Uterus (tissue), 4 donors: ENCODE data around the gene TTLL1. TPM values are rescaled to one million over a fixed set of nuclear protein-coding genes. Genes with fewer than 3 reads are reported as not detected.

Experiments
- DNase-seq, 2 donors: peaks; one replicate each; pipeline ENCODE4 v3.0.0-alpha.2; 2019 to 2020
- H3K27ac ChIP-seq, 2 donors: fragments of 200-600 bp; sonication (generic); 1 replicate in 1 of 2; 2 replicates in 1 of 2; pipeline ENCODE4 v1.5.1; 2016 to 2018
- H3K27me3 ChIP-seq, 2 donors: fragments of 200-600 bp; sonication (generic); one replicate each; pipeline ENCODE4 v1.5.1; 2018 to 2019; ENCODE audit warnings: control low read depth in 1 of 2
- H3K36me3 ChIP-seq, 2 donors: fragments of 200-600 bp; sonication (generic); one replicate each; pipeline ENCODE4 v1.5.1; 2019; ENCODE audit warnings: control low read depth in 1 of 2
- H3K4me1 ChIP-seq, 2 donors: fragments of 200-600 bp; sonication (generic); one replicate each; pipeline ENCODE4 v1.5.1; 2018 to 2019; ENCODE audit warnings: control low read depth in 1 of 2
- H3K4me3 ChIP-seq, 2 donors: fragments of 200-600 bp; sonication (generic); 1 replicate in 1 of 2; 2 replicates in 1 of 2; pipeline ENCODE4 v1.5.1; 2018 to 2019; ENCODE audit warnings: mild to moderate bottlenecking in 1 of 2
- H3K9me3 ChIP-seq, 2 donors: fragments of 200-600 bp; sonication (generic); one replicate each; pipeline ENCODE4 v1.5.1; 2019; ENCODE audit warnings: control low read depth in 1 of 2
- CTCF ChIP-seq, 4 experiments: fragments of 200-600 bp in 2 of 4; fragments of 450-650 bp in 2 of 4; sonication (generic) in 2 of 4; IDR thresholded peaks; one replicate each; pipeline ENCODE4 v1.5.1; 2016 to 2019; ENCODE audit warnings: antibody characterized with exemption in 4 of 4, mild to moderate bottlenecking in 2 of 4, moderate library complexity in 1 of 4
- POLR2A ChIP-seq, 2 donors: fragments of 450-650 bp; IDR thresholded peaks; one replicate each; pipeline ENCODE4 v1.6.1; 2016; ENCODE audit warnings: antibody characterized with exemption in 2 of 2, mild to moderate bottlenecking in 1 of 2, moderate library complexity in 1 of 2
- intact Hi-C: fragments of 100-400 bp; cut with DNase I; formaldehyde crosslinking; loops from one replicate; pipeline ENCODE4 v1.15.1; 2023; ENCODE audit warnings: low total_unique reads
- total RNA-seq, 4 donors: library from RNA; depleted of rRNA in 3 of 4; stranded (reverse); fragments of >200 nt in 3 of 4; gene quantifications; one replicate each; pipeline versions ENCODE4 v1.1.0 to v1.2.4, GENCODE V29; 2014 to 2023
- donor health status: DM: yes; HTN: yes; CAD: no.

Gene TTLL1
- total RNA-seq, 4 donors from 2014 or later: 3.6 to 12.5 (median 5.3) TPM

- TF ChIP-seq POLR2A (IDR thresholded peaks at IDR 0.05): no peak
- TF ChIP-seq CTCF (IDR thresholded peaks at IDR 0.05): no peak
- H3K4me1 ChIP-seq: peaks cover 0 to 20% of the 10 kb centered on the region in 2 donors
These were observed 94.8 kb downstream of the TTLL1 start for GRCh38 chr22:42994276-42994916.

GRCh38 chr22:42993651-42994275 is 95.4 kb downstream of the TTLL1 start:
- H3K4me3 ChIP-seq: no peak overlapping the region
- H3K27ac ChIP-seq: peak overlapping the region; percentile 69 to 70
- TF ChIP-seq POLR2A (IDR thresholded peaks at IDR 0.05) (no peak), CTCF (IDR thresholded peaks at IDR 0.05) (no peak)

More at GRCh38 chr22:42994276-42994916, 94.8 kb downstream of the TTLL1 start:
- no peak overlapping the region for H3K4me3 ChIP-seq
- H3K36me3 ChIP-seq: no peaks in the 10 kb centered on the region
- DNase-seq: no peak
- H3K27me3 ChIP-seq: no peaks in the 10 kb centered on the region
- intact Hi-C loops: no loop called here
- H3K9me3 ChIP-seq: no peaks in the 10 kb centered on the region
- peak overlapping the region; percentile 69 to 70 for H3K27ac ChIP-seq

GRCh38 chr22:42992886-42993479 is 96.2 kb downstream of the TTLL1 start:
- no peak for TF ChIP-seq CTCF (IDR thresholded peaks at IDR 0.05)
- TF ChIP-seq POLR2A (IDR thresholded peaks at IDR 0.05): no peak
- no peak for DNase-seq
- Histone ChIP-seq H3K27ac (peak overlapping the region in 1 of 2 donors; percentile 0), H3K36me3 (no peaks in the 10 kb centered on the region), H3K4me1 (peaks cover 0 to 20% of the 10 kb centered on the region in 2 donors), H3K4me3 (no peak overlapping the region), H3K27me3 (no peaks in the 10 kb centered on the region), H3K9me3 (no peaks in the 10 kb centered on the region)
- intact Hi-C loops: no loop called here

More at GRCh38 chr22:42993651-42994275, 95.4 kb downstream of the TTLL1 start:
- no peaks in the 10 kb centered on the region for H3K27me3 ChIP-seq
- H3K9me3 ChIP-seq: no peaks in the 10 kb centered on the region
- no peak for DNase-seq
- H3K36me3 ChIP-seq: no peaks in the 10 kb centered on the region
- intact Hi-C loops: no loop called here
- H3K4me1 ChIP-seq: peaks cover 0 to 20% of the 10 kb centered on the region in 2 donors

GRCh38 chr22:42992092-42992491 is 97.1 kb downstream of the TTLL1 start:
- Histone ChIP-seq H3K9me3 (no peaks in the 10 kb centered on the region), H3K27ac (no peak overlapping the region), H3K36me3 (no peaks in the 10 kb centered on the region), H3K27me3 (no peaks in the 10 kb centered on the region), H3K4me3 (no peak overlapping the region), H3K4me1 (peaks cover 0 to 15% of the 10 kb centered on the region in 2 donors)
- DNase-seq: no peak
- TF ChIP-seq CTCF (IDR thresholded peaks at IDR 0.05) (no peak), POLR2A (IDR thresholded peaks at IDR 0.05) (no peak)
- intact Hi-C loops: no loop called here
